ENCODE data around the gene HIPK2.

HIPK2 gene

DNA sequence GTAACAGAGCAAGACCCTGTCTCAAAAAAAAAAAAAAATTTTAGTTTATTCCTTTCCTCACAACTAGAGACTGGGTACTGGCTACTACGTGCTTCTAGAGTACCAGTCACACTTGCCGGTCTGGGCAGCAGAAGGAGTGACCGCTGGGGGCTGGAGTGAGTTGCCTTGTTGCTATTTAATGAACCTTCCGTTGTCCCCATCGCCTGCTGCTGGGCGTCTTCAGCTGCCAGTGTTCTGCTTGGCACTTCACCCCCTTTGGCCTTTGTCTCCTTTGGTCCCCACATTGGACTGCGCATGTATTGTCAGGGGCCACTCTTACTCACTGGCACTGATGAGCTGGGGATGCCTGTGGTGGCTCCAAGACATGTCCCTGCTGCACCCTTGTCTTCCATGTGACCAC is 143.7 kb downstream of the HIPK2 start:
- TF ChIP-seq, protein P1, sequence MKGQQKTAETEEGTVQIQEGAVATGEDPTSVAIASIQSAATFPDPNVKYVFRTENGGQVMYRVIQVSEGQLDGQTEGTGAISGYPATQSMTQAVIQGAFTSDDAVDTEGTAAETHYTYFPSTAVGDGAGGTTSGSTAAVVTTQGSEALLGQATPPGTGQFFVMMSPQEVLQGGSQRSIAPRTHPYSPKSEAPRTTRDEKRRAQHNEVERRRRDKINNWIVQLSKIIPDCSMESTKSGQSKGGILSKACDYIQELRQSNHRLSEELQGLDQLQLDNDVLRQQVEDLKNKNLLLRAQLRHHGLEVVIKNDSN (IDR thresholded peaks at IDR 0.05) = no peak
- TF ChIP-seq TCF12 (IDR thresholded peaks at IDR 0.05; ENCODE audit: low read depth) (no peak), RAD21 (IDR thresholded peaks at IDR 0.05; ENCODE audit: low read depth) (no peak), CEBPB (IDR thresholded peaks at IDR 0.05) (no peak), EGR1 (IDR thresholded peaks at IDR 0.05) (no peak), NFIC (IDR thresholded peaks at IDR 0.05) (no peak), TEAD4 (IDR thresholded peaks at IDR 0.05) (no peak), YY1 (IDR thresholded peaks at IDR 0.05; ENCODE audit: low read depth) (no peak), CREB1 (IDR thresholded peaks at IDR 0.05; ENCODE audit: low read depth) (no peak), ZBTB7A (IDR thresholded peaks at IDR 0.05; ENCODE audit: low read depth) (no peak), EP300 (IDR thresholded peaks at IDR 0.05; ENCODE audit: borderline replicate concordance) (no peak)
- TF ChIP-seq, protein P2, sequence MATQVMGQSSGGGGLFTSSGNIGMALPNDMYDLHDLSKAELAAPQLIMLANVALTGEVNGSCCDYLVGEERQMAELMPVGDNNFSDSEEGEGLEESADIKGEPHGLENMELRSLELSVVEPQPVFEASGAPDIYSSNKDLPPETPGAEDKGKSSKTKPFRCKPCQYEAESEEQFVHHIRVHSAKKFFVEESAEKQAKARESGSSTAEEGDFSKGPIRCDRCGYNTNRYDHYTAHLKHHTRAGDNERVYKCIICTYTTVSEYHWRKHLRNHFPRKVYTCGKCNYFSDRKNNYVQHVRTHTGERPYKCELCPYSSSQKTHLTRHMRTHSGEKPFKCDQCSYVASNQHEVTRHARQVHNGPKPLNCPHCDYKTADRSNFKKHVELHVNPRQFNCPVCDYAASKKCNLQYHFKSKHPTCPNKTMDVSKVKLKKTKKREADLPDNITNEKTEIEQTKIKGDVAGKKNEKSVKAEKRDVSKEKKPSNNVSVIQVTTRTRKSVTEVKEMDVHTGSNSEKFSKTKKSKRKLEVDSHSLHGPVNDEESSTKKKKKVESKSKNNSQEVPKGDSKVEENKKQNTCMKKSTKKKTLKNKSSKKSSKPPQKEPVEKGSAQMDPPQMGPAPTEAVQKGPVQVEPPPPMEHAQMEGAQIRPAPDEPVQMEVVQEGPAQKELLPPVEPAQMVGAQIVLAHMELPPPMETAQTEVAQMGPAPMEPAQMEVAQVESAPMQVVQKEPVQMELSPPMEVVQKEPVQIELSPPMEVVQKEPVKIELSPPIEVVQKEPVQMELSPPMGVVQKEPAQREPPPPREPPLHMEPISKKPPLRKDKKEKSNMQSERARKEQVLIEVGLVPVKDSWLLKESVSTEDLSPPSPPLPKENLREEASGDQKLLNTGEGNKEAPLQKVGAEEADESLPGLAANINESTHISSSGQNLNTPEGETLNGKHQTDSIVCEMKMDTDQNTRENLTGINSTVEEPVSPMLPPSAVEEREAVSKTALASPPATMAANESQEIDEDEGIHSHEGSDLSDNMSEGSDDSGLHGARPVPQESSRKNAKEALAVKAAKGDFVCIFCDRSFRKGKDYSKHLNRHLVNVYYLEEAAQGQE (IDR thresholded peaks at IDR 0.05; ENCODE audit: low read depth) = no peak
- TF ChIP-seq, protein P3, sequence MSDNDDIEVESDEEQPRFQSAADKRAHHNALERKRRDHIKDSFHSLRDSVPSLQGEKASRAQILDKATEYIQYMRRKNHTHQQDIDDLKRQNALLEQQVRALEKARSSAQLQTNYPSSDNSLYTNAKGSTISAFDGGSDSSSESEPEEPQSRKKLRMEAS (IDR thresholded peaks at IDR 0.05) = no peak

GRCh38 chr7:139631520-139632031 is 146.2 kb downstream of the HIPK2 start:
- TF ChIP-seq NFIC (IDR thresholded peaks at IDR 0.05) = no peak
- no peak for TF ChIP-seq EP300 (IDR thresholded peaks at IDR 0.05; ENCODE audit: borderline replicate concordance)
- TF ChIP-seq RAD21 (IDR thresholded peaks at IDR 0.05; ENCODE audit: low read depth) = no peak
- TF ChIP-seq, protein P3 (IDR thresholded peaks at IDR 0.05) = no peak
- no peak for TF ChIP-seq TAF1 (IDR thresholded peaks at IDR 0.05; ENCODE audit: low read depth)
- TF ChIP-seq YY1 (IDR thresholded peaks at IDR 0.05; ENCODE audit: low read depth) = no peak

- TF ChIP-seq ZBTB7A (IDR thresholded peaks at IDR 0.05; ENCODE audit: low read depth) = no peak
- TF ChIP-seq, protein P1 (IDR thresholded peaks at IDR 0.05) = no peak
- no peak for TF ChIP-seq CEBPB (IDR thresholded peaks at IDR 0.05)
- TF ChIP-seq FOXM1 (IDR thresholded peaks at IDR 0.05; ENCODE audit: borderline replicate concordance, low read depth) = no peak
These were observed 146.9 kb downstream of the HIPK2 start for GRCh38 chr7:139630643-139631519.

DNA sequence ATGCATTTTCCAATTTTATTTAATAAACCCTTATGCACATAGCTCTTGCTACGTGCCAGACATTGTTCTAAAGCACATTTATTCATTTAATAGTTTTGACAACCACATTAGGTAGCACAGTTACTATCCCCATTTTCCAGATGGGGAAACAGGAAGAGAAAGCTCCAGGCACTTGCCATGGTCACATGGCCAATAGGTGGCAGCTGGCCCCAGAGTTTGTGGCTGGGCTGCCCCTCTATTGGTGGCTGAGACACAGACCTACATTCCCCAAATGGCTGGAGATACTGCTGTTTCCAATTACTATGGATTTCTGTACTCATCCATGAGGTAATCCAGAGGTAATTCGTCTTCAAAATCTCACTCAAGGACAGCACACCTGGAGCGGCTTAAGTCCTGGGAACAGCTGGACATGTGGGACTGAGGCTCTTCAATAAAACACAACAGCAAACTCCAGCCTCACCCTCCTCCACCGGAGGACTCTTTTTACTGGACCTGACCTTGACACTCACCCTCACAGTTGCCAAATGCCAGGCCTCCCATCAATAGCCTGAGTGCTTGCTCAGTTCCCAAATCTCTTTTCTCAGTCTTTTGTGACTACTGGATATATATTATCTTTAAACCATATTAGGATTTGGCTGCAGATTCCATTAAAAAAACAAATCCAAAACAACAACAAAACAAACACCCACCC is 148.3 kb downstream of the HIPK2 start:
- TF ChIP-seq, protein P1 (IDR thresholded peaks at IDR 0.05) = 0 out of 2 replicates have a peak, but pooled peaks have one; percentile 17
- TF ChIP-seq RAD21 (IDR thresholded peaks at IDR 0.05; ENCODE audit: low read depth) (0 out of 2 replicates have a peak, but pooled peaks have one; percentile 5), ZBTB7A (IDR thresholded peaks at IDR 0.05; ENCODE audit: low read depth) (no peak)

- TF ChIP-seq ZBTB7A (IDR thresholded peaks at IDR 0.05; ENCODE audit: low read depth) (no peak), NFIC (IDR thresholded peaks at IDR 0.05) (no peak), EP300 (IDR thresholded peaks at IDR 0.05; ENCODE audit: borderline replicate concordance) (no peak)
- TF ChIP-seq, protein P2 (IDR thresholded peaks at IDR 0.05; ENCODE audit: low read depth) = no peak
These were observed 150.0 kb downstream of the HIPK2 start for GRCh38 chr7:139627831-139628230.
